Adipocyte (in vitro differentiated cells): ENCODE measurements around the gene ARHGDIA.
"Not testable (repeated sequence)": the region's sequence is repeated elsewhere in the genome, so short reads cannot be mapped to it uniquely, and the experiment has no call there.

Experiments
- DNase-seq: peaks from one replicate; pipeline ENCODE4 v3.0.0-alpha.2; 2015; ENCODE audit warnings: low read depth
- H3K27me3 ChIP-seq: replicated peaks from 2 replicates; pipeline ENCODE4 v1.7.0; 2013; ENCODE audit warnings: mild to moderate bottlenecking, low read length, moderate library complexity; ENCODE audit not compliant: control insufficient read depth, insufficient read depth
- H3K36me3 ChIP-seq: 2 replicates; pipeline ENCODE4 v1.7.0; 2013; ENCODE audit warnings: low read length, mild to moderate bottlenecking, moderate library complexity; ENCODE audit not compliant: control insufficient read depth, insufficient read depth, severe bottlenecking
- H3K4me1 ChIP-seq: 2 replicates; pipeline ENCODE4 v1.7.0; 2013; ENCODE audit warnings: mild to moderate bottlenecking, low read length, moderate library complexity; ENCODE audit not compliant: control insufficient read depth, insufficient read depth
- H3K4me3 ChIP-seq: 2 replicates; pipeline ENCODE4 v1.7.0; 2013; ENCODE audit warnings: mild to moderate bottlenecking, low read length, moderate library complexity
- H3K9ac ChIP-seq: 2 replicates; pipeline ENCODE4 v1.7.0; 2013; ENCODE audit warnings: mild to moderate bottlenecking, low read length, moderate library complexity
- H3K9me3 ChIP-seq: 2 replicates; pipeline ENCODE4 v1.7.0; 2013; ENCODE audit warnings: mild to moderate bottlenecking, low read length, moderate library complexity; ENCODE audit not compliant: control insufficient read depth

The ARHGDIA gene

GRCh38 chr17:81842725-81843504 lies 28.2 kb downstream of the ARHGDIA start:
- no peak for DNase-seq
- Histone ChIP-seq H3K9ac (peak overlapping the region; percentile 31), H3K36me3 (peaks cover 57% of the 10 kb centered on the region), H3K4me3 (no peak overlapping the region), H3K9me3 (no peaks in the 10 kb centered on the region), H3K27me3 (no peaks in the 10 kb centered on the region), H3K4me1 (peaks cover 5% of the 10 kb centered on the region)

GRCh38 chr17:81842378-81842724 lies 28.8 kb downstream of the ARHGDIA start:
- peaks cover 5% of the 10 kb centered on the region for H3K4me1 ChIP-seq
- peaks cover 52% of the 10 kb centered on the region for H3K36me3 ChIP-seq
- H3K27me3 ChIP-seq: no peaks in the 10 kb centered on the region
- DNase-seq: no peak
- no peaks in the 10 kb centered on the region for H3K9me3 ChIP-seq
- no peak overlapping the region for H3K9ac ChIP-seq
- no peak overlapping the region for H3K4me3 ChIP-seq

GRCh38 chr17:81841866-81842265 lies 29.3 kb downstream of the ARHGDIA start:
- Histone ChIP-seq H3K9me3 (no peaks in the 10 kb centered on the region), H3K4me3 (no peak overlapping the region), H3K4me1 (peaks cover 5% of the 10 kb centered on the region)

GRCh38 chr17:81840826-81841778 lies 30.0 kb downstream of the ARHGDIA start:
- peaks cover 40% of the 10 kb centered on the region for H3K36me3 ChIP-seq
- no peaks in the 10 kb centered on the region for H3K27me3 ChIP-seq
- H3K4me1 ChIP-seq: peaks cover 5% of the 10 kb centered on the region
- H3K9ac ChIP-seq: no peak overlapping the region
- DNase-seq: no peak
- H3K4me3 ChIP-seq: no peak overlapping the region
- no peaks in the 10 kb centered on the region for H3K9me3 ChIP-seq

More at GRCh38 chr17:81841866-81842265, 29.3 kb downstream of the ARHGDIA start:
- Histone ChIP-seq H3K27me3 (no peaks in the 10 kb centered on the region), H3K9ac (no peak overlapping the region), H3K36me3 (peaks cover 48% of the 10 kb centered on the region)
- DNase-seq: no peak

GRCh38 chr17:81840059-81840458 lies 31.1 kb downstream of the ARHGDIA start:
- H3K9me3 ChIP-seq, H3K4me3 ChIP-seq, DNase-seq, H3K27me3 ChIP-seq, H3K4me1 ChIP-seq, H3K9ac ChIP-seq: not testable (repeated sequence)
- H3K36me3 ChIP-seq: peaks cover 29% of the 10 kb centered on the region

- no peak overlapping the region for H3K9ac ChIP-seq
- H3K36me3 ChIP-seq: peaks cover 22% of the 10 kb centered on the region
- H3K27me3 ChIP-seq: no peaks in the 10 kb centered on the region
- no peaks in the 10 kb centered on the region for H3K9me3 ChIP-seq
- peaks cover 5% of the 10 kb centered on the region for H3K4me1 ChIP-seq
- DNase-seq: no peak
- H3K4me3 ChIP-seq: no peak overlapping the region
Measured at GRCh38 chr17:81839301-81839700, 31.8 kb downstream of the ARHGDIA start.

- H3K36me3 ChIP-seq: peaks cover 17% of the 10 kb centered on the region
- DNase-seq: no peak
- no peak overlapping the region for H3K9ac ChIP-seq
- H3K27me3 ChIP-seq: no peaks in the 10 kb centered on the region
- no peak overlapping the region for H3K4me3 ChIP-seq
- H3K4me1 ChIP-seq: peaks cover 7% of the 10 kb centered on the region
- H3K9me3 ChIP-seq: no peaks in the 10 kb centered on the region
Measured at GRCh38 chr17:81838753-81839255, 32.3 kb downstream of the ARHGDIA start.

GRCh38 chr17:81837641-81838040 lies 33.5 kb downstream of the ARHGDIA start:
- Histone ChIP-seq H3K4me1 (peaks cover 7% of the 10 kb centered on the region), H3K4me3 (no peak overlapping the region), H3K36me3 (peaks cover 5% of the 10 kb centered on the region), H3K27me3 (no peaks in the 10 kb centered on the region), H3K9me3 (no peaks in the 10 kb centered on the region), H3K9ac (no peak overlapping the region)
- DNase-seq: no peak

- Histone ChIP-seq H3K9ac (peak within 1 kb of the TSS; percentile 92), H3K27me3 (no peaks in the 10 kb centered on the region), H3K9me3 (no peaks in the 10 kb centered on the region), H3K4me1 (peaks cover 19% of the 10 kb centered on the region), H3K36me3 (no peaks in the 10 kb centered on the region), H3K4me3 (peak within 1 kb of the TSS; percentile 86)
- no peak for DNase-seq
Measured at GRCh38 chr17:81834831-81835267, 36.3 kb downstream of the ARHGDIA start, which contains the start of gene PPP1R27. TSS of gene PPP1R27 (minus strand) at chr17:81835050. CDS start at chr17:81834953, 97 bp downstream.

GRCh38 chr17:81833921-81834830 lies 37.0 kb downstream of the ARHGDIA start:
- Histone ChIP-seq H3K27me3 (no peaks in the 10 kb centered on the region), H3K4me3 (peak overlapping the region; percentile 86), H3K4me1 (peaks cover 19% of the 10 kb centered on the region), H3K36me3 (no peaks in the 10 kb centered on the region), H3K9me3 (no peaks in the 10 kb centered on the region), H3K9ac (peak overlapping the region; percentile 92)
- no peak for DNase-seq
